AG04450 (cell line): ENCODE data around the gene SMURF2. TPM values are rescaled to one million over a fixed set of nuclear protein-coding genes. Genes with fewer than 3 reads are reported as not detected.

Experiments used
- CTCF ChIA-PET: fragments of 300-600, 350-600 bp; formaldehyde crosslinking; extraction: SDS; loops from one replicate; lab custom pipeline; 2022; ENCODE audit warnings: antibody characterized with exemption, inconsistent platforms; lab: Charles Lee
- POLR2A ChIA-PET: fragments of 350-600 bp; formaldehyde crosslinking; extraction: SDS; loops from one replicate; lab custom pipeline; 2021; ENCODE audit warnings: antibody characterized with exemption, inconsistent platforms; lab: Yijun Ruan, JAX
- DNase-seq: peaks from one replicate; pipeline ENCODE4 v3.0.0-alpha.2; 2011; ENCODE audit warnings: low read depth, low spot score
- H3K27ac ChIP-seq: one replicate; pipeline ENCODE4 v1.5.1; 2012; ENCODE audit warnings: low read depth, low read length, control low read depth
- H3K27me3 ChIP-seq: one replicate; pipeline ENCODE4 v1.6.0; 2012; ENCODE audit warnings: low read length; ENCODE audit not compliant: control insufficient read depth, insufficient read depth
- H3K4me3 ChIP-seq: 2 replicates; pipeline ENCODE4 v1.5.1; 2011; ENCODE audit warnings: mild to moderate bottlenecking, low read depth, low read length, control low read depth
- H3K9me3 ChIP-seq: 2 replicates; pipeline ENCODE4 v1.5.1; 2012; ENCODE audit warnings: low read length; ENCODE audit not compliant: control insufficient read depth, insufficient read depth
- polyA plus RNA-seq: library from polyadenylated mRNA; depleted of rRNA; stranded (reverse); fragments of >200 nt; gene quantifications from 2 replicates; pipeline ENCODE4 v1.2.3, GENCODE V29; 2011
- TF ChIP-seq, protein P1 (sequence below): IDR thresholded peaks from 2 replicates; pipeline ENCODE4 v1.5.1; 2011; ENCODE audit warnings: low read depth, low read length, control low read depth, inconsistent platforms

SMURF2 gene
- polyA plus RNA-seq, 1 experiment, result 147 TPM

DNA sequence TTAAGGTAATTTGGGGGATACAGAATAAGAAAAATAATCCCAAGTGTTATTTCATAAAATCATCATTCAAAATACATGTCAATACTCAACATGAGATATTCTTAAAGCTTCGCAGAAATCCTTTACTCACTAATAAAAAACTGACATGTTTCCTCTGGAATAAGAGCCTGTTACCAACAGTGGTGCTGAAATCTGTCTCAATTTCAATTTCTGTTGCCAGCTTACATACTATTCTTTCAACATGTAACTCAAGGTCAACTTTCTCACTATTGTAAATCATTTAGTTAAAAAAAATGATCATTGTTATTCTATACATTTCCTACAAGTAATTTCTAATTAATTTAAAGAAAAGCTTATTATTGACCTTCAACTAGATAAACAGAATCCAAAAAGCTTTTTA lies 87.5 kb downstream of the SMURF2 start:
- Histone ChIP-seq H3K9me3 (no peaks in the 10 kb centered on the region), H3K27ac (no peak overlapping the region), H3K4me3 (no peak overlapping the region), H3K27me3 (no peaks in the 10 kb centered on the region)
- POLR2A ChIA-PET, result interaction anchor here (0.6 kb wide), 1 partner anchor 8 kb away, joined by 4 read pairs; no protein-coding TSS in a partner anchor
- TF ChIP-seq, protein P1, sequence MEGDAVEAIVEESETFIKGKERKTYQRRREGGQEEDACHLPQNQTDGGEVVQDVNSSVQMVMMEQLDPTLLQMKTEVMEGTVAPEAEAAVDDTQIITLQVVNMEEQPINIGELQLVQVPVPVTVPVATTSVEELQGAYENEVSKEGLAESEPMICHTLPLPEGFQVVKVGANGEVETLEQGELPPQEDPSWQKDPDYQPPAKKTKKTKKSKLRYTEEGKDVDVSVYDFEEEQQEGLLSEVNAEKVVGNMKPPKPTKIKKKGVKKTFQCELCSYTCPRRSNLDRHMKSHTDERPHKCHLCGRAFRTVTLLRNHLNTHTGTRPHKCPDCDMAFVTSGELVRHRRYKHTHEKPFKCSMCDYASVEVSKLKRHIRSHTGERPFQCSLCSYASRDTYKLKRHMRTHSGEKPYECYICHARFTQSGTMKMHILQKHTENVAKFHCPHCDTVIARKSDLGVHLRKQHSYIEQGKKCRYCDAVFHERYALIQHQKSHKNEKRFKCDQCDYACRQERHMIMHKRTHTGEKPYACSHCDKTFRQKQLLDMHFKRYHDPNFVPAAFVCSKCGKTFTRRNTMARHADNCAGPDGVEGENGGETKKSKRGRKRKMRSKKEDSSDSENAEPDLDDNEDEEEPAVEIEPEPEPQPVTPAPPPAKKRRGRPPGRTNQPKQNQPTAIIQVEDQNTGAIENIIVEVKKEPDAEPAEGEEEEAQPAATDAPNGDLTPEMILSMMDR, result no peak
- no peak for DNase-seq
- CTCF ChIA-PET, result interaction anchor here (1.1 kb wide), 1 partner anchor 9 kb away, joined by 3 read pairs; no protein-coding TSS in a partner anchor

DNA sequence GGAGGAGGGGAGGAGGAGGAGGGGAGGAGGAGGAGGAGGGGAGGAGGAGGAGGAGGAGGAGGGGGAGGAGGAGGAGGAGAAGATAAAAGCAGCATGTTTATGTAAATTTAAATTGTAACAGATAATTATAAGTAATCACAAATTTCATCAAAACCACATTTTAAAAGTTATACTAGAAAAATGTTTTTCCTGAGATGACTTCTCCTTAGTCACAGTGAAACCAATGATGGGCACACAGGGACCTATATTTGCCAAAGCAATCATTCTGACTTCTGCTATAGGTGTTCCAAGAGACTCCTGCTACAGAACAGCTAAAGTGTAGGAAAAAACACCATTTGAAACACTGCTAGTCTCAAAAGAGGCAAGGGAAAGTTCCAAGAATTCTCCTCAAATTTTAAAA lies 88.9 kb downstream of the SMURF2 start:
- Histone ChIP-seq H3K4me3 (no peak overlapping the region), H3K27ac (no peak overlapping the region), H3K9me3 (no peaks in the 10 kb centered on the region), H3K27me3 (no peaks in the 10 kb centered on the region)
- ChIA-PET POLR2A (no interaction called here), CTCF (no interaction called here)
- DNase-seq, result no peak
- TF ChIP-seq, protein P1, result no peak

DNA sequence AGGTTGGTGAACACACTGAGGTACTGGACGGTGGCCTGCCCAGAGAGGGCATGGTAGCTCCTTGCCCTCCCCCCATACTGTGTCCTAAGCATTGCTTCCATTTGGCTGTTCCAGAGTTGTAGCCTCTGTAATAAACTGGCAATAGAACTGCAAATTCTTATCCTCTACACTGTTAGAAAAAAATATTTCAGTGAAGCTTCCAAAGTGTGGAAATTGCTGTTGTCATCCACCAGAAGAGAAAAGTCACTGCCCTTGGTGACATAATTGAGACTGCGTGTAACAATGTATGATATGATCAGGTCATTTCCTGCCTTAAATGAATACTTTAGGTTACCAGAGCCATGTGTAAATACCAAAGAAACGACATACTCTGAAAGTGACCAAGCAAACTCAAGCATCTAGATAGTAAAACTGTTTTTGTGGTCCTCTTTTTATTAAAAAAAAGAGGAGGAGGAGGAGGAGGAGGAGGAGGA lies 89.4 kb downstream of the SMURF2 start:
- ChIA-PET POLR2A (no interaction called here), CTCF (interaction anchor here (1.6 kb wide), 1 partner anchor 30 kb away, joined by 4 read pairs; no protein-coding TSS in a partner anchor)
- no peak overlapping the region for H3K4me3 ChIP-seq
- DNase-seq, result no peak
- no peaks in the 10 kb centered on the region for H3K9me3 ChIP-seq
- H3K27me3 ChIP-seq, result no peaks in the 10 kb centered on the region
- TF ChIP-seq, protein P1, result no peak
- no peak overlapping the region for H3K27ac ChIP-seq

DNA sequence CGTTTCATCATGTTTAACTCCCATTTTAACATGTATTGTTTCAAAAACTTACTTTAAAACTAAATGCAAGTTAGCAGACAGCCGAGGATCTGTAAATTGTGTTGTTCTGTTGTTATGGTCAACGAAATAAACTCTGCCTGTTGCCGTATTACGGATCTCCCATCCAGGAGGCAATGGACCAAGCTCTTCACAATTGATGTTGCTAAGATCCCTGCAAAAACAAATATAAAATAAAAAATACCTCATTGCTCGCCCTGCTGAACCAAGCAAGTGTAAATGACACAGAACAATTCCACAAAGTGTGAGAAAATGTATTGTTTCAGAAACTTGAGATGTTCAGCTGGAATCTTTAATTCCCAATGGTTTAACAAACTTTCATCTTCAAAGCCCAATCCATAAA lies 90.4 kb downstream of the SMURF2 start:
- ChIA-PET CTCF (interaction anchor here (1.6 kb wide), 1 partner anchor 31 kb away, joined by 4 read pairs; no protein-coding TSS in a partner anchor), POLR2A (no interaction called here)
- Histone ChIP-seq H3K9me3 (no peaks in the 10 kb centered on the region), H3K27me3 (no peaks in the 10 kb centered on the region), H3K4me3 (no peak overlapping the region), H3K27ac (no peak overlapping the region)
- no peak for DNase-seq
- TF ChIP-seq, protein P1, result no peak

DNA sequence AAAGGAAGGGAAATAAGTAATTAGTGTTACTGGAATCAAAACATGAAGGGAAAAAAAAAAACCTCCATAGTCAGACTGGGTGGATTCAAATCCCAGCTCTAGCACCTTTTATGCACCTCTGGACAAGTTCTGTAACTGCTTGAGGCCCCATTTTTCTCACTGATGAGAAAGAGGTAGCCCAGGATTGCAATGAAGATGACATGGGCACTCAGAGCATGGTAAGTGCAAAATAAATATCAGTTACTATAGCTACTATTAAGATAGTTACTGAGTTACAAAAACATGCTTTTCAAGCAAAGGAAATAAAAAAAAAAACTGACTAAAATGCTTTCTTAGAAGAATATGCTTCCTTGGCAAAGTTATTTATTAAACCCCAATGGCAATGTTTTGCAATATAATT lies 96.5 kb downstream of the SMURF2 start:
- TF ChIP-seq, protein P1, result no peak
- H3K27me3 ChIP-seq, result no peaks in the 10 kb centered on the region
- no peak overlapping the region for H3K4me3 ChIP-seq
- POLR2A ChIA-PET, result no interaction called here
- no peak overlapping the region for H3K27ac ChIP-seq
- no peaks in the 10 kb centered on the region for H3K9me3 ChIP-seq
- DNase-seq, result no peak
- CTCF ChIA-PET, result interaction anchor here (0.9 kb wide), 1 partner anchor 83 kb away, joined by 4 read pairs; no protein-coding TSS in a partner anchor
